ENCODE measurements around the gene CNGB1. TPM values are rescaled to one million over a fixed set of nuclear protein-coding genes. Genes with fewer than 3 reads are reported as not detected.

CNGB1 gene
- total and polyA plus RNA-seq, 8 donors, result 0.03 to 0.43 (median 0.05) TPM; not detected in 3

- H3K9me3 ChIP-seq, result no peaks in the 10 kb centered on the region
- no peaks in the 10 kb centered on the region for H3K4me1 ChIP-seq
- no peaks in the 10 kb centered on the region for H3K27me3 ChIP-seq
- DNase-seq (no peak), ATAC-seq (no peak), FAIRE-seq (no peak)
- no peak overlapping the region for H3K4me3 ChIP-seq
- no peak for TF ChIP-seq CTCF (IDR thresholded peaks at IDR 0.05)
- H3K36me3 ChIP-seq, result no peaks in the 10 kb centered on the region
- intact Hi-C loops (cut with DNase I), result no loop called here
- WGBS, 2 donors, result 88 to 97% methylated on average over 2 of the region's 2 CpGs
- no peak overlapping the region for H3K27ac ChIP-seq
These were observed 44.9 kb downstream of the CNGB1 start for GRCh38 chr16:57926041-57926440.

- 72 to 81% methylated on average over 3 of the region's 3 CpGs for whole genome bisulfite sequencing, 2 donors
- ATAC-seq, result no peak
- no peak overlapping the region for H3K4me3 ChIP-seq
- intact Hi-C loops (cut with DNase I), result no loop called here
- no peaks in the 10 kb centered on the region for H3K4me1 ChIP-seq
- no peak overlapping the region for H3K27ac ChIP-seq
- H3K36me3 ChIP-seq, result no peaks in the 10 kb centered on the region
- DNase-seq, result no peak
- FAIRE-seq, result no peak
- H3K27me3 ChIP-seq, result no peaks in the 10 kb centered on the region
- H3K9me3 ChIP-seq, result no peaks in the 10 kb centered on the region
- TF ChIP-seq CTCF (IDR thresholded peaks at IDR 0.05), result no peak
These were observed 45.6 kb downstream of the CNGB1 start for GRCh38 chr16:57925310-57925709.

GRCh38 chr16:57924514-57924913 is 46.4 kb downstream of the CNGB1 start:
- intact Hi-C loops (cut with DNase I), result no loop called here
- no peak for TF ChIP-seq CTCF (IDR thresholded peaks at IDR 0.05)
- Histone ChIP-seq H3K27me3 (no peaks in the 10 kb centered on the region), H3K9me3 (no peaks in the 10 kb centered on the region), H3K4me1 (no peaks in the 10 kb centered on the region), H3K27ac (no peak overlapping the region), H3K36me3 (no peaks in the 10 kb centered on the region), H3K4me3 (no peak overlapping the region)
- DNase-seq (no peak), FAIRE-seq (no peak), ATAC-seq (no peak)
- 88 to 90% methylated on average over 6 of the region's 6 CpGs for WGBS, 2 donors

- no peak overlapping the region for H3K27ac ChIP-seq
- no peak for DNase-seq
- H3K4me3 ChIP-seq, result no peak overlapping the region
- H3K36me3 ChIP-seq, result no peaks in the 10 kb centered on the region
- 92 to 100% methylated on average over 2 of the region's 2 CpGs for WGBS, 2 donors
- H3K4me1 ChIP-seq, result no peaks in the 10 kb centered on the region
- ATAC-seq, result no peak
- H3K27me3 ChIP-seq, result no peaks in the 10 kb centered on the region
- intact Hi-C loops (cut with DNase I), result no loop called here
- no peak for TF ChIP-seq CTCF (IDR thresholded peaks at IDR 0.05)
- no peak for FAIRE-seq
- no peaks in the 10 kb centered on the region for H3K9me3 ChIP-seq
These were observed 47.1 kb downstream of the CNGB1 start for GRCh38 chr16:57923841-57924240.

DNA sequence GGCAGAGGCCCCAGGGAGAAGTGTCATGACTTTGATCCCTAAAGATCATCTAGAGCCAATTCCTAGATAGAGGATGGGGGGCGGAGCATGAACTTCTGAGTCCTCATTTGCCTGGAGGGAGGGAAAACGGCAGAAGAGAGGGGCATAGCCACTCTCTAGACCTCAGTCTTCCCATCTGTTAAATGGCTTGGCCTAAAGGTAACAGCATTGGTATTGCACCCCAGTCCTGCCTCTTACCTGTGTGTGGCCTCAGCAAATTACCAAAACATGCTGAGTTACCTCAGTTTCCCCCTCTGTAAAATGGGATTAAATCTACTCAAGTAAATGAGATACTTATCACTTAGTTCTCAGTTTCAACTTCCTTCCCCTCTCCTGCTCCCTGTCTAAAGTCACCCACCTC is 47.5 kb downstream of the CNGB1 start:
- ATAC-seq (no peak), FAIRE-seq (no peak), DNase-seq (no peak)
- Histone ChIP-seq H3K9me3 (no peaks in the 10 kb centered on the region), H3K4me1 (no peaks in the 10 kb centered on the region), H3K4me3 (no peak overlapping the region), H3K36me3 (no peaks in the 10 kb centered on the region), H3K27ac (no peak overlapping the region), H3K27me3 (no peaks in the 10 kb centered on the region)
- 64 to 78% methylated on average over 2 of the region's 2 CpGs for WGBS, 2 donors
- TF ChIP-seq CTCF (IDR thresholded peaks at IDR 0.05), result no peak
- intact Hi-C loops (cut with DNase I), result no loop called here
